H1 (cell line): ENCODE measurements around the gene UNC13C. TPM values are rescaled to one million over a fixed set of nuclear protein-coding genes. Genes with fewer than 3 reads are reported as not detected.

ENCODE experiments used
- CTCF ChIA-PET: fragments of 300-600 bp; sonication (Branson Sonifier 250); formaldehyde crosslinking; loops from one replicate; lab custom pipeline; 2021; ENCODE audit not compliant: partially characterized antibody; lab: Charles Lee
- POLR2A ChIA-PET: fragments of 300-600 bp; sonication (Branson Sonifier 250); formaldehyde crosslinking; loops from one replicate; lab custom pipeline; 2021; ENCODE audit warnings: inconsistent platforms; ENCODE audit not compliant: partially characterized antibody; lab: Charles Lee
- DNase-seq, 2 experiments: peaks; one replicate each; pipeline versions ENCODE4 v3.0.0 to v3.0.0-alpha.2; 2010 to 2022; ENCODE audit warnings: low spot score in 2 of 2, low read depth in 1 of 2, mixed read lengths in 1 of 2
- FAIRE-seq: peaks from 2 replicates; lab custom pipeline; 2011; peaks lifted over from hg19 to GRCh38; lab: Jason Lieb, UNC
- H2AFZ ChIP-seq: 2 replicates; pipeline ENCODE4 v1.8.1; 2012; ENCODE audit warnings: low read length, inconsistent platforms
- H2AK5ac ChIP-seq: 2 replicates; pipeline ENCODE4 v1.6.1; 2013; ENCODE audit warnings: low read depth, low read length
- H2BK120ac ChIP-seq: replicated peaks from 2 replicates; pipeline ENCODE3; 2013; ENCODE audit warnings: low read depth, low read length, inconsistent platforms
- H2BK12ac ChIP-seq: 2 replicates; pipeline ENCODE4 v1.6.1; 2013; ENCODE audit warnings: low read depth, low read length
- H2BK15ac ChIP-seq: 2 replicates; pipeline ENCODE4 v1.6.1; 2013; ENCODE audit warnings: low read length
- H2BK20ac ChIP-seq: 2 replicates; pipeline ENCODE4 v1.6.1; 2013; ENCODE audit warnings: low read length
- H2BK5ac ChIP-seq: 2 replicates; pipeline ENCODE4 v1.6.1; 2013; ENCODE audit warnings: low read depth, low read length
- H3K14ac ChIP-seq: 2 replicates; pipeline ENCODE4 v1.6.1; 2013; ENCODE audit warnings: inconsistent platforms; ENCODE audit not compliant: insufficient read length
- H3K18ac ChIP-seq: 2 replicates; pipeline ENCODE4 v1.6.1; 2013; ENCODE audit warnings: low read length; ENCODE audit errors: extremely low read depth
- H3K23ac ChIP-seq: 2 replicates; pipeline ENCODE4 v1.6.1; 2013; ENCODE audit warnings: inconsistent platforms; ENCODE audit not compliant: insufficient read length
- H3K23me2 ChIP-seq: 2 replicates; pipeline ENCODE4 v1.6.1; 2013; ENCODE audit warnings: low read depth, low read length
- H3K27ac ChIP-seq: 2 replicates; pipeline ENCODE4 v1.6.1; 2011; ENCODE audit warnings: low read depth, low read length, inconsistent platforms
- H3K27me3 ChIP-seq, 4 experiments: replicated peaks in 1 of 4; 1 replicate in 1 of 4; 2 replicates in 3 of 4; pipeline versions ENCODE4 v1.6.1 to v1.8.1; 2011 to 2013; ENCODE audit warnings: low read length in 3 of 4, mild to moderate bottlenecking in 3 of 4, inconsistent platforms in 2 of 4, mixed read lengths in 2 of 4, moderate library complexity in 1 of 4; ENCODE audit not compliant: control insufficient read depth in 3 of 4, insufficient read depth in 3 of 4; ENCODE audit errors: extremely low read depth in 1 of 4
- H3K36me3 ChIP-seq, 4 experiments: 2 replicates each; pipeline versions ENCODE4 v1.6.1 to v1.8.1; 2011 to 2013; ENCODE audit warnings: mild to moderate bottlenecking in 4 of 4, low read length in 3 of 4, moderate library complexity in 2 of 4, control low read depth in 1 of 4, inconsistent platforms in 1 of 4; ENCODE audit not compliant: insufficient read depth in 4 of 4, control insufficient read depth in 2 of 4
- H3K4ac ChIP-seq: replicated peaks from 2 replicates; pipeline ENCODE3; 2013; ENCODE audit warnings: low read length, low read depth, mixed read lengths, inconsistent platforms; ENCODE audit not compliant: insufficient read length
- H3K4me1 ChIP-seq, 4 experiments: replicated peaks in 1 of 4; 1 replicate in 1 of 4; 2 replicates in 3 of 4; pipeline versions ENCODE4 v1.6.1 to v1.8.1; 2011 to 2013; ENCODE audit warnings: low read length in 3 of 4, inconsistent platforms in 2 of 4, mixed read lengths in 1 of 4; ENCODE audit not compliant: insufficient read depth in 4 of 4, control insufficient read depth in 3 of 4
- H3K4me2 ChIP-seq, 2 experiments: 2 replicates each; pipeline versions ENCODE4 v1.6.1 to v1.8.1; 2011 to 2013; ENCODE audit warnings: low read depth in 2 of 2, low read length in 2 of 2, control low read depth in 1 of 2, inconsistent platforms in 1 of 2, mild to moderate bottlenecking in 1 of 2; ENCODE audit not compliant: insufficient read depth in 1 of 2
- H3K4me3 ChIP-seq, 4 experiments: fragments of 200-600, 300-600 bp in 1 of 4; sonication (generic), shearing (Covaris generic), sonication (Bioruptor Twin) in 1 of 4; 2 replicates each; pipeline versions ENCODE4 v1.5.1 to v1.8.1; 2011 to 2016; ENCODE audit warnings: low read length in 4 of 4, low read depth in 3 of 4, control low read depth in 2 of 4, inconsistent platforms in 2 of 4, mild to moderate bottlenecking in 2 of 4, mixed read lengths in 1 of 4, moderate library complexity in 1 of 4; ENCODE audit not compliant: insufficient read depth in 2 of 4; ENCODE audit errors: extremely low read depth in 1 of 4
- H3K56ac ChIP-seq: replicated peaks from 2 replicates; pipeline ENCODE3; 2013; ENCODE audit warnings: low read depth, mild to moderate bottlenecking, mixed read lengths, low read length, inconsistent platforms; ENCODE audit not compliant: insufficient read length
- H3K79me1 ChIP-seq: 2 replicates; pipeline ENCODE4 v1.6.1; 2013; ENCODE audit warnings: low read depth, low read length, control low read depth
- H3K79me2 ChIP-seq, 2 experiments: 2 replicates each; pipeline versions ENCODE4 v1.6.1 to v1.8.1; 2012 to 2013; ENCODE audit warnings: low read length in 2 of 2, mild to moderate bottlenecking in 2 of 2, inconsistent platforms in 1 of 2; ENCODE audit not compliant: insufficient read depth in 2 of 2, control insufficient read depth in 1 of 2
- H3K9ac ChIP-seq, 4 experiments: replicated peaks in 1 of 4; 1 replicate in 1 of 4; 2 replicates in 3 of 4; pipeline versions ENCODE4 v1.6.1 to v1.8.1; 2011 to 2013; ENCODE audit warnings: low read depth in 3 of 4, low read length in 3 of 4, control low read depth in 2 of 4, mild to moderate bottlenecking in 2 of 4, moderate library complexity in 2 of 4, inconsistent platforms in 1 of 4; ENCODE audit errors: extremely low read depth in 1 of 4
- H3K9me3 ChIP-seq, 2 experiments: 2 replicates each; pipeline versions ENCODE4 v1.6.1 to v1.8.1; 2012 to 2013; ENCODE audit warnings: mild to moderate bottlenecking in 2 of 2, moderate library complexity in 2 of 2, control low read depth in 1 of 2, inconsistent platforms in 1 of 2, low read depth in 1 of 2, low read length in 1 of 2, mixed read lengths in 1 of 2; ENCODE audit not compliant: insufficient read depth in 2 of 2
- H4K20me1 ChIP-seq, 2 experiments: replicated peaks in 1 of 2; 2 replicates each; pipeline versions ENCODE3 to v1.8.1; 2011 to 2013; ENCODE audit warnings: inconsistent platforms in 2 of 2, low read length in 2 of 2, mild to moderate bottlenecking in 1 of 2; ENCODE audit not compliant: insufficient read depth in 2 of 2, control insufficient read depth in 1 of 2
- H4K5ac ChIP-seq: 2 replicates; pipeline ENCODE4 v1.6.1; 2013; ENCODE audit warnings: low read length, low read depth, mixed read lengths, inconsistent platforms; ENCODE audit not compliant: insufficient read length
- H4K8ac ChIP-seq: 2 replicates; pipeline ENCODE4 v1.8.0; 2013; ENCODE audit warnings: mild to moderate bottlenecking, moderate library complexity, low read length, inconsistent platforms; ENCODE audit not compliant: insufficient read depth; ENCODE audit errors: extremely low read depth
- H4K91ac ChIP-seq: replicated peaks from 2 replicates; pipeline ENCODE3; 2013; ENCODE audit warnings: low read length, mixed read lengths, inconsistent platforms; ENCODE audit not compliant: insufficient read length
- FOSL1 ChIP-seq: IDR thresholded peaks from 2 replicates; pipeline ENCODE4 v1.6.1; 2011; ENCODE audit warnings: mild to moderate bottlenecking, low read depth, low read length, moderate library complexity; ENCODE audit not compliant: insufficient read depth
- GABPA ChIP-seq: IDR thresholded peaks from 2 replicates; pipeline ENCODE4 v1.6.1; 2011; ENCODE audit warnings: mild to moderate bottlenecking, low read length, moderate library complexity, borderline replicate concordance; ENCODE audit not compliant: insufficient read depth
- KDM4A ChIP-seq: IDR thresholded peaks from one replicate; pipeline ENCODE4 v1.7.1; 2012; ENCODE audit warnings: low read depth, mild to moderate bottlenecking, moderate library complexity, low read length, inconsistent platforms; ENCODE audit not compliant: severe bottlenecking
- MAFK ChIP-seq: IDR thresholded peaks from 2 replicates; pipeline ENCODE4 v1.6.1; 2012; ENCODE audit warnings: low read depth, mild to moderate bottlenecking, improper control_type of control experiment, low read length
- PHF8 ChIP-seq: fragments of 200-600 bp; sonication (generic); conservative IDR thresholded peaks from 2 replicates; pipeline ENCODE4 v1.7.1; 2012; ENCODE audit warnings: low read depth, mild to moderate bottlenecking, inconsistent platforms, low read length, moderate library complexity
- RNF2 ChIP-seq: fragments of 200-900, 300-1000 bp; sonication (generic); IDR thresholded peaks from 2 replicates; pipeline ENCODE4 v1.7.1; 2016; ENCODE audit warnings: borderline replicate concordance, low read depth, mild to moderate bottlenecking, antibody characterized with exemption, low read length; ENCODE audit not compliant: poor library complexity, severe bottlenecking; ENCODE audit errors: missing control alignments
- SIN3A ChIP-seq, 2 experiments: IDR thresholded peaks in 1 of 2; conservative IDR thresholded peaks in 1 of 2; 2 replicates each; pipeline ENCODE4 v1.6.1; 2011 to 2012; ENCODE audit warnings: low read length in 2 of 2, improper control_type of control experiment in 1 of 2, low read depth in 1 of 2, mild to moderate bottlenecking in 1 of 2
- SIX5 ChIP-seq: IDR thresholded peaks from 2 replicates; pipeline ENCODE4 v1.6.1; 2011; ENCODE audit warnings: mild to moderate bottlenecking, low read depth, low read length
- SP2 ChIP-seq: IDR thresholded peaks from 2 replicates; pipeline ENCODE4 v1.6.1; 2012; ENCODE audit warnings: mild to moderate bottlenecking, low read length, inconsistent platforms
- TAF7 ChIP-seq: optimal IDR thresholded peaks from 2 replicates; pipeline ENCODE3; 2011; ENCODE audit warnings: low read depth, mild to moderate bottlenecking, inconsistent platforms, low read length, moderate library complexity, borderline replicate concordance
- TCF12 ChIP-seq: IDR thresholded peaks from 2 replicates; pipeline ENCODE4 v1.6.1; 2011; ENCODE audit warnings: low read depth, mild to moderate bottlenecking, low read length
- TEAD4 ChIP-seq: IDR thresholded peaks from 2 replicates; pipeline ENCODE4 v1.6.1; 2012; ENCODE audit warnings: low read depth, low read length, inconsistent platforms, mixed read lengths
- ZNF274 ChIP-seq: IDR thresholded peaks from 2 replicates; pipeline ENCODE4 v1.7.0; 2012; ENCODE audit warnings: low read length, borderline replicate concordance; ENCODE audit errors: extremely low read depth
- WGBS, 2 experiments: shearing (Covaris generic) in 1 of 2; methylation state at CpG; one replicate each; pipeline versions ENCODE4 v1.1.6 to v1.1.7; 2013 to 2015; ENCODE audit warnings: low lambda C conversion rate in 2 of 2, mixed read lengths in 2 of 2, inconsistent platforms in 1 of 2, low coverage in 1 of 2, missing lambda C conversion rate in 1 of 2; ENCODE audit not compliant: insufficient replicate concordance in 2 of 2, insufficient coverage in 1 of 2, insufficient read length in 1 of 2; ENCODE audit errors: extremely low coverage in 1 of 2, missing lambda C conversion rate in 1 of 2; 5-methylcytosine and 5-hydroxymethylcytosine counted together
- polyA plus RNA-seq, 7 experiments: library from polyadenylated mRNA; depleted of rRNA in 3 of 7; stranded (reverse) in 5 of 7; unstranded in 2 of 7; fragments of >200 nt in 5 of 7; fragments of 200-250 nt in 2 of 7; gene quantifications; 1 replicate in 5 of 7; 2 replicates in 1 of 7; 4 replicates in 1 of 7; pipeline versions ENCODE4 v1.2.1 to v1.2.3, GENCODE V29; 2011 to 2013; ENCODE audit warnings: missing spikeins in 2 of 7, mixed read lengths in 2 of 7
- total RNA-seq: library from RNA; stranded (reverse); fragmentation: NEBNext Ultra II Directional; extraction: Animal tissue kit (Norgen Biotek cat#: 25700); gene quantifications from 2 replicates; pipeline ENCODE4 v1.2.1, GENCODE V29; 2021

The UNC13C gene
- total and polyA plus RNA-seq, 2 of the 8 experiments (the other 6 are each of a cell fraction or from before 2014, with no cell fraction given): 0.02 to 0.13 TPM

DNA sequence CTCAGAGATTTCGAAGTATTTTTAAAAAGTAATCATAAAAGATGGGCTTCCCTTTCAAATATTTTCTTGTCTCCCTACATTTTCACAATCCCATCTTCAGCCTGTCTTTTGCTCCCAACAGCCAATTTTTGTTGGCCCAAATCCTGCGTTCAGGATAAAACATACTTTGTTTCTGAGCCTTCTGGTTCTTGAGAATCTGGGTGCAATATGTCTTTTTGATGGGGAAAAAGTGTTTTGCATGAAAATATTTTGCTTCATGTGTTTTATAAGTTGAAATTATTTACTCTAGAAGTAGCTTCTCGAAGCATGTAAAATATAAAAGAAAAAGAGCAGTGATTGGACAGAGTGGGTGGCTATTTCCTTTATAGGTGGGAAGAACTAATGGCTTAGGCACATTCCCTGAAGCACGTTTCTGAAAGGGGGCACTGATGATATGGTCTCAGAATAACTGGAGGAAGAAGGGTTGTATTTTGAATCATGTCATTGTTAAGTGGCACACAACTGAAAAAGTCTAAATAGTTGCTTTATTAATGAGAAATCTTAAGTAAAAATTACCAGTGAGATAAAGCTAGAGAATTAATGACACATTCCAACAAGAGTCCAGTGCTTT, 3.9 kb downstream of the UNC13C start:
- H3K4me2 ChIP-seq: no peak overlapping the region
- H2BK120ac ChIP-seq: no peak overlapping the region
- no peak overlapping the region for H2AFZ ChIP-seq
- no peaks in the 10 kb centered on the region; a peak in 1 of 7 replicates for H3K4me1 ChIP-seq
- H3K23ac ChIP-seq: no peak overlapping the region
- no peak overlapping the region for H3K56ac ChIP-seq
- no peak overlapping the region for H4K91ac ChIP-seq
- no peak overlapping the region for H2BK20ac ChIP-seq
- H3K18ac ChIP-seq: no peak overlapping the region
- H3K23me2 ChIP-seq: no peaks in the 10 kb centered on the region
- peaks cover 0 to 20% of the 10 kb centered on the region in 2 experiments; a peak in 3 of 4 replicates for H3K9me3 ChIP-seq
- no peak overlapping the region for H2BK12ac ChIP-seq
- H2BK5ac ChIP-seq: no peak overlapping the region
- no peak overlapping the region for H3K4me3 ChIP-seq
- no peak overlapping the region for H4K8ac ChIP-seq
- FAIRE-seq (no peak), DNase-seq (no peak)
- ChIA-PET CTCF (interaction anchor here (1.0 to 1.5 kb wide), 3 partner anchors 19 to 664 kb away, joined by 3 to 5 read pairs (median 3); no protein-coding TSS in a partner anchor), POLR2A (no interaction called here)
- H4K20me1 ChIP-seq: no peaks in the 10 kb centered on the region
- H2BK15ac ChIP-seq: no peak overlapping the region
- no peaks in the 10 kb centered on the region for H3K36me3 ChIP-seq
- no peaks in the 10 kb centered on the region for H3K79me2 ChIP-seq
- H3K27me3 ChIP-seq: peaks cover 0 to 11% (median 3%) of the 10 kb centered on the region in 4 experiments; a peak in 3 of 7 replicates
- 66% methylated on average over 4 of the region's 4 CpGs; no CpG with 5 or more reads in 1 of the 2 experiments for WGBS, 2 experiments
- H3K9ac ChIP-seq: no peak overlapping the region
- no peak overlapping the region for H3K14ac ChIP-seq
- no peak overlapping the region for H3K27ac ChIP-seq
- no peak overlapping the region for H3K4ac ChIP-seq
- no peak overlapping the region for H4K5ac ChIP-seq
- no peaks in the 10 kb centered on the region for H3K79me1 ChIP-seq
- H2AK5ac ChIP-seq: no peak overlapping the region
- TF ChIP-seq TCF12 (no peak), TEAD4 (no peak), FOSL1 (no peak), GABPA (no peak), RNF2 (no peak), SIN3A (conservative IDR thresholded peaks at IDR 0.05 in 1 of 2, IDR thresholded peaks at IDR 0.05 in 1 of 2; ENCODE audit: low read depth in 1 of 2, low read length in 2 of 2) (no peak), ZNF274 (no peak), SIX5 (no peak), TAF7 (no peak), KDM4A (no peak), MAFK (no peak), PHF8 (no peak), SP2 (no peak)
